Astrocyte of the cerebellum (primary cell): ENCODE results near the gene WWOX.
A peak's percentile ranks its signal among the peaks of the same experiment; 100 is the strongest.

Source experiments
- DNase-seq: peaks from one replicate; pipeline ENCODE4 v3.0.0-alpha.2; 2011; ENCODE audit warnings: low read depth
- H3K4me3 ChIP-seq: 2 replicates; pipeline ENCODE4 v1.5.1; 2011; ENCODE audit warnings: mild to moderate bottlenecking, low read depth, low read length, moderate library complexity
- in situ Hi-C: cut with HindIII; loops from 2 replicates; pipeline ENCODE4 v1.10.0; 2017; ENCODE audit warnings: low sequenced_read_pairs
- TF ChIP-seq, protein P1 (sequence below): IDR thresholded peaks from 2 replicates; pipeline ENCODE4 v1.5.1; 2012; ENCODE audit warnings: low read length, low read depth, moderate library complexity, mild to moderate bottlenecking; ENCODE audit errors: missing control alignments

The WWOX gene

DNA sequence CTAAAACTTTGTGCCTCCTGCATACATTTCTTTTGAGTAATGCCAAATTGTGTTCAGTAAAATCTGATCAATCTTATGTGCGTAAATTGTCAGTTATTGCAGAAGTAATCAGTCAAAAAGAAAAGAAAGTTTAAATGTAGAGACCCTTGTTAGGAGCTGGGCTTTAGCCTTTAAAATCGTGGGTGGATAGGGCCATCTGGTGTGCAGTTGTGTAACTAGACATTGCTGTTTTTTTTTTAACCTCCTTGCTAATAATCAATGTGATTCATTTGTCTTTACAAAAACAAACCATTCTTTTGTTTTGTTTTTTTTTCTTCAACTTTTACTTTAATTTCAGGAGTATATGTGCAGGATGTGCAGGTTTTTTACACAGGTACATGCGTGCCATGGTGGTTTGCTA, 5.3 kb upstream of the WWOX start:
- TF ChIP-seq, protein P1, sequence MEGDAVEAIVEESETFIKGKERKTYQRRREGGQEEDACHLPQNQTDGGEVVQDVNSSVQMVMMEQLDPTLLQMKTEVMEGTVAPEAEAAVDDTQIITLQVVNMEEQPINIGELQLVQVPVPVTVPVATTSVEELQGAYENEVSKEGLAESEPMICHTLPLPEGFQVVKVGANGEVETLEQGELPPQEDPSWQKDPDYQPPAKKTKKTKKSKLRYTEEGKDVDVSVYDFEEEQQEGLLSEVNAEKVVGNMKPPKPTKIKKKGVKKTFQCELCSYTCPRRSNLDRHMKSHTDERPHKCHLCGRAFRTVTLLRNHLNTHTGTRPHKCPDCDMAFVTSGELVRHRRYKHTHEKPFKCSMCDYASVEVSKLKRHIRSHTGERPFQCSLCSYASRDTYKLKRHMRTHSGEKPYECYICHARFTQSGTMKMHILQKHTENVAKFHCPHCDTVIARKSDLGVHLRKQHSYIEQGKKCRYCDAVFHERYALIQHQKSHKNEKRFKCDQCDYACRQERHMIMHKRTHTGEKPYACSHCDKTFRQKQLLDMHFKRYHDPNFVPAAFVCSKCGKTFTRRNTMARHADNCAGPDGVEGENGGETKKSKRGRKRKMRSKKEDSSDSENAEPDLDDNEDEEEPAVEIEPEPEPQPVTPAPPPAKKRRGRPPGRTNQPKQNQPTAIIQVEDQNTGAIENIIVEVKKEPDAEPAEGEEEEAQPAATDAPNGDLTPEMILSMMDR: no peak
- DNase-seq: no peak
- no peak overlapping the region for H3K4me3 ChIP-seq
- in situ Hi-C loops: no loop called here

GRCh38 chr16:78094998-78095397, 4.5 kb upstream of the WWOX start:
- no peak overlapping the region for H3K4me3 ChIP-seq
- TF ChIP-seq, protein P1: no peak
- in situ Hi-C loops: no loop called here
- no peak for DNase-seq

GRCh38 chr16:78096386-78096785, 3.1 kb upstream of the WWOX start:
- TF ChIP-seq, protein P1: no peak
- DNase-seq: no peak
- in situ Hi-C loops: no loop called here
- H3K4me3 ChIP-seq: no peak overlapping the region

GRCh38 chr16:78097548-78097947, 1.9 kb upstream of the WWOX start:
- in situ Hi-C loops: no loop called here
- DNase-seq: no peak
- H3K4me3 ChIP-seq: no peak overlapping the region
- TF ChIP-seq, protein P1: no peak

DNA sequence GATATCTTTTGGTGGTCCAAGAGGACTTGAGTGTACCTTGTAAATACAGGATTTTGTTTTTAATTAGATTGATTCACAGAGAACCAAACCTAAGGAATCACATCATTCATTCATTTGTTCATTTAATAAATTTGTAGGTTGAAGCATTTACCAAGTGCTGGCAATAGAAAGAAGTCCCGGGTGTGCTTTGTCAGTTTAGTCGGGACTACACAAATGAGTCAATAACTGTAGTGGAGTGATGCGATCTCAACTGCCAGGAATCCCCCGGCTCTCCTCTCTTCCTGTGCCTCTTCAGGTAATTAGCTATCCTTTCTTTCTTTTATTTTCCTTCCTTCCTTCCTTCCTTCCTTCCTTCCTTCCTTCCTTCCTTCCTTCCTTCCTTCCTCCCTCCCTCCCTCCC, 1.4 kb upstream of the WWOX start:
- TF ChIP-seq, protein P1: no peak
- no peak for DNase-seq
- in situ Hi-C loops: no loop called here
- H3K4me3 ChIP-seq: no peak overlapping the region

DNA sequence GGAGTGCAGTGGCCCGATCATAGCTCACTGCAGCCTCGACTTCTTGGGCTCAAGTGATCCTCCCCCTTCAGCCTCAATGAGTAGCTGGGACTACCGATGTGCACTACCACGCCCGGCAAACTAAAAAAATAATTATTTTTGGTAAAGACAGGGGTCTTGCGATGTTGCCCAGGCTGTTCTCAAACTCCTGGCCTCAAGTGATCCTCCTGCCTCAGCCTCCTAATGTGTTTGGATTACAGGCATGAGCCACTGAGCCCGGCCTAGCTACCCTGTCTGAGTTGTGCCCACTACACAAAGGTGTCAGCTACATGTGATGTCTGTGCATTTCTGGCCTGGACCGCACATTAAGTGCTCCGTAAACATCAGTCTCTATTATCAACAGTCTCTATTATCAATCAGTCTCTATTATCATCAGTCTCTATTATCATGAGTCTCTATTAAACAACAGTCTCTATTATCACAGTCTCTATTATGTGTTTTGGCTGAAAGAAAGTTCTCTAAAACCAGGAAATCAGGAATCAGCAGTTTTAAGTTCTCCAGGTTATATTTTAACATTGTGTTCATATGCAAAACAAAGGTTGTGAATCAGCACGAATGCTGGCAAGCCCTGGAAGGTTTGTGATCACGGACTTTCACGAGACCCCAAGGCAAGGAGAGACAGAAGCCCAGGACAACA, 721 bp upstream of the WWOX start:
- TF ChIP-seq, protein P1: no peak
- H3K4me3 ChIP-seq: peak overlapping the region; percentile 95
- in situ Hi-C loops: no loop called here

DNA sequence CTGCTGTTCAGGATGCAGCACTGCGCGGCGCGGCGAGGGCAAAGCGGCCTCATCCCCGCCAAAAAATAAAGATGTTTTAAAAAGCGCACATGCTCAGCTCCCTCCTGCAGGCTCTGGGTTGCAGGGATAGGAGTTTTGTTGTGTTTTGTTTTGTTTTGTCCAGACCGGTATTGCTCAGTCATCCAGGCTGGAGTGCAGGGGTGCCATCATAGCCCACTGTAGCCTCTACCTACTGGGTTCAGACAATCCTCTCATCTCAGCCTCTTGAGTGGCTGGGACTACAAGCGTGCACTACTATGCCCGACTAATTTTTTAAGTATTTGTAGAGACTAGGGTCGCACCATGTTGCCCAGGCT, 636 bp downstream of the WWOX start:
- peak overlapping the region; percentile 95 for H3K4me3 ChIP-seq
- in situ Hi-C loops: no loop called here
- TF ChIP-seq, protein P1: no peak
- DNase-seq: no peak

More for the DNA sequence above, 721 bp upstream of the WWOX start:
- DNase-seq: no peak
